SHP77 treated with DMSO at 0.1 percent for 48 hours (cell line): ENCODE measurements around the gene PLB1.
"Not testable (repeated sequence)": the region's sequence is repeated elsewhere in the genome, so short reads cannot be mapped to it uniquely, and the experiment has no call there.

Experiments used
- DNase-seq: peaks from one replicate; lab custom pipeline; 2025; lab: John Stamatoyannopoulos, UW

PLB1 gene

DNA sequence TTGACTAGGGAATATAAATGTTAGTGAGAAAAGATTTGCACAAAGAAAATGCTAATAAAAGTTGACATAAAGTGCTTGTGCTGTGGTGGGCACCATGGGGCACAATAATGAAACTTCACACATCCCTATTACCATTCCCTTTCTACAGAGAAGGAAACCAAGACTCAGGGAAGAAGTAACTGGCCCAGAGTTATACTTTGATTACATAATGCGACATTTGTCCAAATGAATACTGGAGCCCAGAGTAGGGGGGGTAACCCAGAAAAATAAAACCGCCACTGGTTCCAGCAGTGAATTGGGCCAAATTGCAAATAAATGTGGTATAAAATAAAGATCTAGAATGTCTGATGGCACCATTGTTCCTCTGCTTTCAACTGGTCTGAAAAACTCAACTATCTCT, 149.7 kb downstream of the PLB1 start:
- no peak for DNase-seq

DNA sequence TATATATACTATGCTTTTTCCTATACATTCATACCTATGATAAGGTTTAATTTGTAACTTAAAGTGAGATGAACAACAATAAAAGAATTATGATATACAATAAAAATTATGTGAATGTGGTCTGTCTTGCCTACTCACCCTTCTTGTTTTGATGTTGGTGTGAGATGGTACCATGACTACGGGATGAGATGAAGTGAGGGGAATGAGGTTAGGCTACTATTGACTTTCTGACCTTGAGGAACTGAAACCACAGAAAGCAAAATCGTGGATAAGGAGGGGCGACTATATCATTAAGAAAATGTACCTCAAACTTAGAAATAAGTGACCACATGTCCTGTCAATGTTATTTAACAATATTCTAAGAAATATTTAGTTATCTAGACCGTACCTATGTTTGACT, 151.8 kb downstream of the PLB1 start:
- DNase-seq, result no peak

DNA sequence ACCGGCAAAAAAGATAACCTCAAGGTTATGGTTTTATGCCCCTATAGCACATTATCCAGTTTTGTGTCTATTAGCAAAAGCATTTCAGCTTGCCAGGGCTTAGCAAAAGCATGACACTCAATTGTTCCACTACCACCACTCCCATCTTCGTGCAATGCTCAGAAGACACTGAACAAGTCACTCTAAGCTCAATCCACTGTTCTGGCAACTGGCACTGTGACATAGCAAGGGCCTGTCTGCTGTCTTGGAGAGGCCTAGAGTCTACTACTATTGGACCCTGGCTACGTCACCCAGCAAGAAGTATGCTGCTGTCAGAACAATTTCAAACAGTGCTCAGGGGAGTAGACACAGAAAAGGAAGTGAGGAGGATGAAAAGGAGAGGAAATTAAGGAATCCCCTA, 152.3 kb downstream of the PLB1 start:
- DNase-seq, result no peak

DNA sequence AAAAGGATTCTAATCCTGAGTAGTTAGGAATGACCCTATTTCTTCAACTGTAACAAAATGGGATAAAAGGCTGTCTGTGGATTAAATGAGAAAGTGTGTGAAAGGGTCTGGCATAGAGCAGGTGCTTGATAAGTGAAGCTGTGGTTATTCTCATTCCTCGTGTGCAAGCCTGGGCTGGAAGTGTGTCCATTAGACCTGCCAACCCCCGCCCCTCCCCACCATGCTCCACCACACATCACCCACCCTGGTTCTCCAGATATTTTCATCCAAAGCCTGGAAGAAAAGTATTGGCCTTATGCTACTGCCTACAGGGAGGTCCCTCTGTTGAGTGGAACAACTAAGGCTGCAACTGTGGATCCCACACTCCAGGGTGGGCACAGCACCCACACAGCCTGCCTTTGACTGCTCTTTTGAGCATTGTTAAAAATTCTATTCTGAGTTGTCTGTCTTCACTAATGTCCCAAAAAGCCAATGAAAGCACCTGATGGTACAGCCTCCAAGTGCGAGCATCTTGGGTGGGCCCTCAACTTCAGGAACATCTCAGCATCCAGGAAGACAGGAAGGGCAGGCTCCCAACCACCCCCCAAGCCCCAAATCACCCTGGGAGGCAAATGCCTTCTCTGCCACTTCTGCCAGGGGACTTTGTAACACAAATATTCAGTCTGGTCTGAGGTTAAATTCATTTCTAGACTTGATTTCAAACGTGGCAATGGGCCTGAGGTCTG, 153.0 kb downstream of the PLB1 start:
- DNase-seq, result no peak

DNA sequence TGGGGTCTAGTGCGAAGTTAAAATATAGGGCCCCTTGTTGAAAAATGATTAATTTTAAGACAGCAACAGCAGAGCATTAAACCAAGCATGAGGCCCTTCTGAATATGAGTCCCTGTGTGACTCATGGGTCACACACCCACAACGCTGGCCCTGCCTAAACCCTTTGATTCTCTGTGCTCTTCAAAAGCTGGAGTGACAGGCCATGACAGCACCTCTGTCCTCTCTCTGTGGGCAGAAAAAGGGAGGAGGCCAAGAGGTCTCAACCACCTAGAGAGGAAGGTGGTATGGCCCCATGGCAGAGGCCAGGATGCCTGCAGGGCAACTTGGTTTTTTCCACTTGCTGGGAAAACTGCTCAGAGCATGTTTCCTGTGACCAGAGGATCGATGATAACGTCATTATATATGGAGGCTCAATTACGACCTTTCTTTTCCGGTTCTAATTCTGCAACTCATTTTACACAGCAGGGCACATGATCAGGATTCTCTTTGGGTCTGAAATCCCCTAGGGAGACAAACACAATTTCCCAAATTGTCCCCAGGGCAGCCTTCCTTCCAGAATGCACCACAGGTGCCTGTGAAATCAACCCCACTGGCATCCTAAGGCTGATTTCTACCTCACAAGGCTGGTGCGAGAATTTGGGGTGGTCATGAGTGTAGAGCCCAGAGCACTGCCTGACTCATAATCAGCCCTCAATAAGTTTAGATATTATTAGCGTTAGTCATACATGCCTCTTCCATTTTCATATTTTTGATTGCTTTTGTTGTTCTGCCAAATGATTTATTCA, 153.8 kb downstream of the PLB1 start:
- DNase-seq, result no peak

DNA sequence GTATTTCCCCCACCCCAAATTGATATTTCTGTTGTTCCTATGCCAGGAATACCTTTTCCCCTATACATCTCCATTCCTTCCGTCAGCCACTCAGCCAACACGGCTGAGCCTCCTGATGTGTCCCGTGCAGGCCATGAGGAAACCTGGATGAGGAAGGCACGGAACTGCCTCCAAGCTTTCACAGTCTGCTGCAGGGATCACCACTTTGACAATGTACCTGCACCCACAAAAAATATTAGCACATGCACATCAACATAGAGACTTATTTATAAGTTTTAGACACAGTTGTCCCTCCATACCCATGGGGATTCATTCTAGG, 154.4 kb downstream of the PLB1 start:
- no peak for DNase-seq

DNA sequence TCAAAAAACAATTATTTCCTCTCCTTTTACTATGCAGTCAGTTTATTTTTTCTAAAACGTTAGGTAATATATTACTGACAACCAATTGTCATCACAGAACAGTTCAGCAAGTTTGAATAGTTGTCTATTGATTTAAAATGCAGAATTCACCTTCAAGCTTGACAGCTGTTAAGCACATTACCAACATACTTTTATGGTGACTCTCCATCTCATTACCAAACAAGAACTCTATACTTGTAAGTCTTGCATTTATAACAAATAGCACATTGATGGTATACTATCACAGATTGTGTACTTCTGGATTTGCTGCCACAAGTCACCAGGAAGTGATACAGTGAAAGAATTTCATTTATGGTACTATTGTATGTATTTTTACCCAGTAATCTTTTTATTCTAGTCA, 156.4 kb downstream of the PLB1 start:
- DNase-seq, result no peak

DNA sequence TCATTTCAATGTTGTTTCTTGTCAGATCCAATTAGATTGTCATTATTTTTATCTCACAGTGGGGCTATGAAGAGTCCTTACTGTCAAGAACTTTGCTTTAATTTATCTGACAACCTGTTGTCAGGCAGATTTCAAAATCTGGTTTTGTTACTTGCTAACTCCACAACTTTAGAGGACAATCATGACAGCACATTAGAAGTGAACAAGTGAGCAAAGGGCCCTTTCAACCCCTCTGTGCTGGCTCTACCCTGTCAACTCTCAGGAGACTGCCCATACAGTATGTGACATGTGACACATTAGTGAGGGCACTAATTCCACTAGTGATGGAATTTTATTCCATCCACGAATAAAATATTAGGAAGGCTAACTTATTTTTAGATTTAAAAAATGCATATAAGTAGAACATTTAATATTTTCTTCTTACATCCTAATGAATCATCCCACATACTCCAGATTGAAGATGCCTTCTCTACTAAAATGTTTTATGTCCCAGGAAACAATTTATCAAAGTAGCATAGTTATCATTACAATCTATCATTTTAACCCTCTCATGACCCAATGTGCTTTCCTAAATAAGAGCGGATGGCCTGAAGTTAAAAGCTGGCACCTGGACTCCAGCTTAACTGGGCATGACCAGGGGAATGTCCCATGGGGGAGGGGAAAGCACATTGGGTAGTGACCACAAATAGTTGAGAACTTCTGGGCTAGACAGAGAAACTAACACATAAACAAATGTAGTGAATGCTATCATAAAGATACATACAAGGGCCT, 158.2 kb downstream of the PLB1 start:
- no peak for DNase-seq

DNA sequence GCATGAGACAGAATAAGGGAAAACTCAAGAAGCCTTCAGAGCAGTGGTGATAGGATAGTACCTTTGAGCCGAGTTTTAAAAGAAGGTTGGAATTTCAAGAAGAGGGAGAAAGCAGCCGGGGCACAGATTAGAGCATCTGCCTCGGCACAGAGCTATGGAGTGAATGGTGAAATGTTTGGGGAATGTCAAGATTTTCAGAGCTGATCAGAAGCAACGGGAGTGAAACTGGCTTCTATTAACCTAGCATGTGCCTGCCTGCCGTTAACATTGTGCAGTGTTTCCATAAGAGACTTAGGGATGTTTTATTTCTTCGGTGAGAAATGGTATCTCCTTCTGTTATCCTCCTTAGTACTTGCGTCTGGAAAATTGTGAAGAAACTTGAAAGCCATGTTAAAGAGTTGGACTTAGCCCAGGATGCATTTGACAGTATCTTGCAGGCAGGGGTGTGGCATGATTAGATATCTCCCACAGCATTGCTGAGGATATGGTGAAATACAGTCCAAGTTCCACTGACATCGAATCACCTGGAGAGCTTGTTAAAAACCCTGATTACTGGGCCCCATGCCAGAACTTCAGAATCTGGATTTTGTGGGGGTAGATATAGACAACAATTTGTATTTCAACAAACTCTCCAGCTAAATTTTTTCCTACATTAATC, 158.9 kb downstream of the PLB1 start:
- DNase-seq, result no peak

DNA sequence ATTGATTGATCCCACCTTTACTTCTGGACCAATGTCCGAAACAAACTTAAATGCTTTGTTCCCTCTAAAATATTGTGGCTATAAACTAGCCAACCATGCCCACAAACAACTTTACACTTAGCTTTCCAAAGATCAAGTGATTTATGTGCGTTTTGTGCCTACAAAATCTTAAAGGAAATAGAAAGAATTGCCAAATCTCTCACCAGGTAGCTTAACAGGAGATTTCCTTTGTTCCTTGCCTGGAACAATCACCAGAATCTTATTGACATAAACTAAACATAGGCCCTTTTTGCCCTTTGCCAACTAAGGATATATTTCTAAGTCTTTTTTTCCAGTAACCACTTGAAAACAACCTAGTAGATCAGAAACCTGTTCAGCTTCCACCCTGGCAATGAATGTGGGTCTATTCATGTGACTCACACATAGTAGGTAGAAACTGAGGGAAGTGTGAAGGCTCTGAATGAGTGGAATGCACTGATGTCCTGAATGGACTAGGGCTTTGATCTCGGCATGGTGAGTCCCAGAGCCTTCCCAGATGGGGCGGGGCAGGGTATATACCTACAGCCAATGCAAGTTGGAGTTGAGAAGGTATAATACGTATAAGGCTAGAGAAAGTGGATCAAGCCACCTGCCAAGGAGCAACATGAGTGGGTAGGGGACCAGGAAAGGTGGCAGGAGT, 161.2 kb downstream of the PLB1 start:
- no peak for DNase-seq

DNA sequence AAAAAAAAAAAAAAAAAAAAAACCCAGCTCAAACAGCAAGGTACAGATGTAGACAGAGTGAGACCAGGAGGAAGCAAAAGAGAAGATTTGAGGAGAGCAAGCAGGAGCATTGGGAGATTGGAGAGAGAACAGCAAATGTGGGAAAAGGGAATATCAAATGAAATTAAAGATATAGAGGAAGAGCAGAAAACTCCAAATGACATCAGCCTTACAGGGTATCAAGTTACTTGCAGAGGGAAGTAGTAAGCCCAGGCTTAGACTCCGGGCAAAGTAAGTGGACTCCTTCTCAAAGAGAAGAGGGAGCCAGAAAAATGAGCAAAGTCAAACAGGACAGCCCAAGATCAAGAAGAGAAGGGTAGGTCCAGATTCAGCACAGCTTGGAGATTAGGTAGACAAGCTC, 162.5 kb downstream of the PLB1 start:
- DNase-seq, result no peak

DNA sequence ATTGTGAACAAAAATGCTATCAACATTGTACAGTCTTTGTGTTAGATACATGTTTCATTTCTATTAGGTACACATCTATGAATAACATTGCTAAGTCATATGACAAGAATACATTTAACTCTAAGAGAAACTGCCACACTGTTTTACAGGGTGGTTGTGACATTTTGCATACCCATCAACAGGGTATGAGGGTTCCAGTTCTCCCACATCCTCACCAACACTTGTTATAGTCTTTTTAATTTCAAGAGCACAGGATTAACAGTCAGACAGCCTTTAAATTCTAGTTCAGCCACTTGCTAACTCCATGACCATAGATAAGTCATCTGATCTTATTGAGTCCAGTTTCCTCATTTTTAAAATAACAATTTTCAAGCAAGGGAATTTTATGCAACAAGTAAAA, 163.3 kb downstream of the PLB1 start:
- DNase-seq, result no peak

DNA sequence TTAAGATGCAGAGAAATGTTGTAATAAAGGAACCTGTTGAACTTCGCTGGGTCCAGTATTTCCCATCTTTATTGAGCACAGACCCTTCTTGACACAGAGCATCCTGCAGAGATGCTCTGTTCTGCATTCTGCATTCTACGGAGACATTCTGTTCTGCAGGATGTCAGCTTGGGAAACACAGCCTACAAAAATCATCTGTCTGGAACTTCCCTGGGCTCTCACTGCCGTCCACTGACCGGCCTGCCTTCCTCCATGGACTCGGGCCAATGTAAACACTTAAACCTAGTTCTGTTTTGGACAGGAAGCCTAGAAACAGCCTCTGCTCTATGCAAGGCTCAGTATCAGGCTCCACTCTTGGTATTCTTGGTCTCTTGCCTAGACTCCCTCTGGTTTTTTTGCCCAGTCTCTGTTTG, 165.7 kb downstream of the PLB1 start:
- DNase-seq, result peak; percentile 59

DNA sequence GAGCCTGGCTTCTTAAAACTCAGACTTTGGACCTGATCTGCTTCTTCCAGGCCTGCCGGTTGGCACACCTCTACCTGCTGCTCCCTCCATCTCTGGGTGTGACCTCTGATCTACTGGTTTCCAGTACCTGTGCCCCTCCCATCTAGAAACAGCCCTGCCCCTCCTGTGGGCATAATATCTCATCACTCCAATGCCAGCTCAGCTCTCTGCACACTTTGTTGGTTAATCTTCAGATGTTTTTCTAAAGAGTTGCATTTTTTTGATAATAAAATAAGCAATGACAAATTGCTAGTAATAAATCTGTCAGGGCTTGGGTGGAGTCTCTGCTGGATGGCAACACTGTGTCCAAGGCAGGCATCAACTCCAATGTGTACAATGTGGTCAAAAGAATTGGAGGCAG, 166.2 kb downstream of the PLB1 start:
- no peak for DNase-seq

DNA sequence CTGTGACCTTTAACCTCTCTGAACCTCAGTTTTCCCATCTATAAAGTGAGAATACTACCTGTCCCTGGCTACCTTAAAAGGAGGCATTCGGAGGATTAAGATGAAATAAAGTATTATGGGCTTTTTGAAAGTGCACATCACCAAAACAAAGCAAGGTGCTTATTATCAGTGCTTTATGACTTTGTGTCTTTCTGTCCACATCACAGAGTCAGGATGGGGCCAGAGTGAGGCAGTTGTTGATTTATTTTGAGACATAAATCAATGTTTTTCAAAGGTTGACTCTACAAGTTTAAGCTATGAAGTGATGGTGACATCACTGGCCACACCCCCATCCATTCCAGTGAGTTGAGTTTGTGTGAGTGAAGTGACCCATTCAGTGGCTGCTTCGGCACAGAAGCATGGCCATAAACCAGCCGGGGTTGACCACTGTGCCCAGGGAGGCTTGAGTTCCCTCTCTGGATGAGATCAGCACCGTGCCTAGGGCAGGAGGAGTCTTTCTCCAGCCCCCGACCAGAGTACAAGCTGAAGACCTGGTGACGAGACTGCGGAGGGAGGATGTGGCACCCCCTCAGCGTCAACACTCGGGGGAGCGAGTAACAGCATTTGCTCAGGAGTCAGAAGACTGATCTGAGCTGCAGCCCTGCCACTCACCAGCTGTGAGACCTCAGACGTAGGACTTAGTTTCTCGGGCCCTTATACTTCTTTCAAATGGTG, 166.8 kb downstream of the PLB1 start:
- DNase-seq, result no peak

DNA sequence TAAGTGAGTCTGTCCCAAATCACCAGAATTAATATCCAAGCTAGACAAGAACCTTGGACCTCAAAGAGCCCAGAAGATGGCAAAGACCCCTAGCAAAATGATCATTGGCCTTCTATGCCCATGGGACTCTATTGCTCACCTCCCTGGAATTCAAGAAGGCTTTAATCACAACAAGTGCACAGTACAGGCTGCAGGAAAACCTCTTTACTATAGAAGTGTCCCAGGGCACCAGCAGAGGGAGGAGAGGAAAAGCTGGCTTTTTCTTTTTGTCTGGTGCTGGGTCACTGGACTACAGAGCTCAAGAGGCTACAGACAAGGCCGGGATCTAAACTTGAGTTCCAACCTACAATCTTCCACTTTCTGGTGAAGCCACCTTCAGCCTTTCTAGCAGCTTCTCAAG, 167.5 kb downstream of the PLB1 start:
- no peak for DNase-seq

DNA sequence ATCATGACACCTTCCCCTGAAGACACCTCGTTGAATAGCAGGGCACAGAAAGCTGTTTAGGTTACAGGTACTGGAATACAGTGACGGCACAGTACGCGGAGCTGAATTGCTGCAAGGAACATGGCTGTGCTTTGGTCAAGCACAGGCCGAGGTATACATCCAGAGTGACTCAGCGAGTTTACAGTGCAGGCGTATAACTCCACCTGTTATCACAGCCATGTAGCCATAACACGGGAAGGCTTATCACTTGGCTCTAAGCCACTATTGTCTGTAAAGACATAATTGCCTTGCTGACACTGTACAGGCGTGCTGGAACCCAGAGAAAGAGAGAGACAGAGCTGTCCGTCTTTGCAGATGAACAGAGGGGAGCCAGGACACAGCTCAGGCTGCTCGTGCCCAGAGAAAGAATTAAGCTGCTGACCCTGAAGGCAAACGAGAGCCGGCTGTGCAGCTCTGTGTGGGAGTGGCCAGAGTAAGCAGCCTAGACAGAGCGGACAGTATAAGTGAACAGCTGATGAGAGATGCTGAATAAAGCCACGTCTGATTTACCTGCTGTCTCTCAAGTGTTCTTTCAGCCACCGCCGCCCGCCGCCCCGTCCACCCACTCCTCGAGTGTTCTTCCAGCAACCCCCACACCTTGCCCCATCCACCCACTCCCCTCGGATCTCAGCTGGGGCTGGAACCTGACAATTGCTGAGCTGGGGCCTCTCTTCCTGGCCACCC, 168.4 kb downstream of the PLB1 start:
- peak; percentile 83 for DNase-seq

DNA sequence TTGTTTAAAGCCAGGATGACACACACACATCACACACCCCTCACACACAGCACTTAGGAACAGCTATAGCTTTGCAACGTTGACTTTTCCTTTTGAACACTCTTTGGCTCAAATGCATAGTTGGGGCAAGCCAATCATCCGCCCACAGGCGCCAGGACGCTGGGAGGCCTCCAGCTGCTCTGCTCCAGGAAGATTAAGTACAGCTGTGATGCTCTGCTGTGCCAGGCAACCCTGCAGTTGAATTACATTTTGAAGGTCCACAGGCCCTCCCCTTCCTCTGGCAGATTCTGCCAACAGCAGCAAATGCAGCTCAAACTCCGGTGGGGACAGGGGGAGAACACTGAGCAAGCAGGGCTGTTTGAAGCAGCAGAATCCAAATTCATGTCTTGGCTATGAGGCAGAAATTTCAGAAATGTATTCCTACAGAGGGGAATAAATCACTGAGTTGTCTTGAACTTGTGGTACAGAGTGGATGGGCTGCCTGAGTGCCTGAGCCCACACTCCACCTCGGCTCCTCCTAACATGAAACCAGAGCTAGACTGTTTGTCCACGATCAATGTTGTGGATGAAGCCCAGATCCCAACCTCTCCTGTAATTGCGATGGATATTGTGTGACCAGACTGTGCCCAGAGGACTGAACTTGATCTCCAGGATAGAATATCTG, 169.3 kb downstream of the PLB1 start:
- DNase-seq, result peak; percentile 70

DNA sequence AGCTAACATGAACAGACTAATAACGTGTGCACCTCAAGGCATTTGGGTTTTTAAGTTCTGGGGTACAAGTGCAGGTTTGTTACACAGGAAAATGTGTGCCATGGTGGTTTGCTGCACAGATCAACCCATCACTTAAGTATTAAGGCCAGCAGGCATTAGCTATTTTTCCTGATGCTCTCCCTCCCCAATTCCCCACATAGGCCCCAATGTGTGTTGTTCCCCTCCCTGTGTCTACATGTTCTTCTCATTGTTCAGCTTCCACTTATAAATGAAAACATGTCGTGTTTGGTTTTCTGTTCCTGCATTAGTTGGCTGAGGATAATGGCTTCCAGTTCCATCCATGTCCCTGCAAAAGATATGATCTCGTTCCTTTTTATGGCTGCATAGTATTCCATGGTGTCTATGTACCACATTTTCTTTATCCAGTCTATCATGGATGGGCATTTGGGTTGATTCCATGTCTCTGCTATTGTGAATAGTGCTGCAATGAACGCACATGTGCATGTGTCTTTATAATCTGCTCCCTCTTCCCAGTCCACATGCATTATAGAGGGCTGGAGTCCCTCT, 170.0 kb downstream of the PLB1 start:
- not testable (repeated sequence) for DNase-seq
